COR-L47 (cell line): ENCODE data around the gene SERPINH1.

ENCODE experiments used
- DNase-seq: peaks from one replicate; lab custom pipeline; 2025; lab: John Stamatoyannopoulos, UW

The SERPINH1 gene

DNA sequence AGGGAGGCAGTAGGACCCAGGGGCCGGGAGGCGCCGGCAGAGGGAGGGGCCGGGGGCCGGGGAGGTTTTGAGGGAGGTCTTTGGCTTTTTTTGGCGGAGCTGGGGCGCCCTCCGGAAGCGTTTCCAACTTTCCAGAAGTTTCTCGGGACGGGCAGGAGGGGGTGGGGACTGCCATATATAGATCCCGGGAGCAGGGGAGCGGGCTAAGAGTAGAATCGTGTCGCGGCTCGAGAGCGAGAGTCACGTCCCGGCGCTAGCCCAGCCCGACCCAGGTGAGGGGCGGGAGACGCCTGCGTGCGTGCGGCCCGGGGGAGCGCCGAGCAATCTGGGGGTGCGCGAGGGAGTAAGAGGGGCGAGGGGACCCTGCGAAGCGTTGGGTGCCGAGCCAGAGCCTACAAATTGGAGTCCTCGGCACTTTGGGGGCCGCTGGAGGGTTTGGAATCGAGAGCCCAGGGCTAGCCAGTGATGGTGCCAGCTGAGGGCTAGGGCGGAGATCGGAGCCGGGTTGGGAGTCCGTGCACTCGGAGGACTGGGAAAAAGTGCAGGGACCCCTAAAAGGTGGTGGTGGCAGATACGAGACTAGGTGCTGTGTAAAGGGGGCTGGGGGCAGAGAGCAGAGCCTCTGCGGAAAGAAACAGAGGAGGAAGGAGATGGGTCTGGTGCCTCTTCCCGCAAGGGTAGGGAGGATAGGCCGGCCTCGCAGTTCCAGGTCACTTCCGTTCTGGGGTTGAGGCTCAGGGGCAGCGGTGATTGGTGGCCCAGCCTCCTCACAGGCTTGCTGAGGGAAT, at the start of gene SERPINH1:
Gene SERPINH1 (plus strand): TSS at position 206 of the 788 bp plus-strand sequence. CDS start 4,097 bp downstream, outside the sequence.
- DNase-seq: peak; percentile 70

DNA sequence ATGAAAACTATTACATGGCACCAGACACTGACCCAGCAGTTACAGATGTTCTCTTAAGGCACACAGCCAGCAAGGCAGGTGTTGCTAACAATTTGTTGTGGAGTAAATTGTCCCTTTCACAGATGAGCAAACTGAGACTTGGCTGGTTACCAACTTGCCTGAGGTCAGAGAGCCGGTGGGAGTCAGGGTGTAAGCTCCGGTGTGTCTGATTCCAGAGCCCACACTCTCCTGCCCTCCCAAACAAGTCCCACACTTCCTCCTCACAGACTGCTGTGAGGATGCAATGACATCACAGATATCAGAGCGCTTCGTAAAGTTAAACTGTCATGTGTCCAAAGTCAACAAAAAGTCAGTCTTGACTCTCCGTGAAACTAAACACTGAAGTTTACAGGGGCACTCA, 48.8 kb upstream of the SERPINH1 start:
- DNase-seq: no peak

DNA sequence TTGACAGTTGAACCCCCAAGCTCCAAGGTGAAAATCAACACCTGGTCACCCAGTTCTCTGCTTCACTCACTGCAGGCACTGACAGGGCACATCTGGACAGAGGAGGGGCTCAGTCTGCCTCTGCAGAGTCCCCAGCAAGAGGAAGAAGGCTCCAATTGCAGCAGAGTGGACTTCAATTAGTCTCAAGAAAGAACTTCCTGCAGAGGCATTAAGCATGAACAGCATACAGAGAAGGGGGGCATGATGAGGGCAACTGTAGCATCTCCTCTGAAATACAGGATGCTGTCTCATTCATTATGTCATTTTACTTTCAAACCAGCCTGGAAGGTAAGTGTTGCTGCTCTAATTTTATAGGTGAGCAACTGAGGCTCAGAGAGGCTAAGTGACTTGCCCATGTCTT, 47.5 kb upstream of the SERPINH1 start:
- no peak for DNase-seq

GRCh38 chr11:75516140-75516539, 45.9 kb upstream of the SERPINH1 start:
- no peak for DNase-seq

DNA sequence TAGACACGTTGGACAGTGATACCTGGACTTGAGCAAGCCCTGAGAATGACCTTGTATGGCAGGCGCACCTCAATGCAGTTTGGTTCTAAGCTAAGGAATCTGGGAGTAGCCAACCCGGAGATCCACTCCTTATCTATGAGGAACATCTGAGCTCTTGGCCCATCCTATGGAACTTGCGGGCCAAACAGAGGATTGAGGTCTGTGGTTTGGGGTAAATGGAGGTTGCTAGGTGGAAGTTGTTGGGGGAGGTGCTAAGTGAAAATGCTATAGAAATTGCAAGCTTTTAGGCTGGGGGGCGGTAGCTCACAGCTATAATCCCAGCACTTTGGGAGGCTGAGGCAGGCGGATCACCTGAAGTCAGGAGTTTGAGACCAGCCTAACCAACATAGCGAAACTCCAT, 45.2 kb upstream of the SERPINH1 start:
- no peak for DNase-seq

GRCh38 chr11:75518204-75518549, 43.9 kb upstream of the SERPINH1 start:
- no peak for DNase-seq

DNA sequence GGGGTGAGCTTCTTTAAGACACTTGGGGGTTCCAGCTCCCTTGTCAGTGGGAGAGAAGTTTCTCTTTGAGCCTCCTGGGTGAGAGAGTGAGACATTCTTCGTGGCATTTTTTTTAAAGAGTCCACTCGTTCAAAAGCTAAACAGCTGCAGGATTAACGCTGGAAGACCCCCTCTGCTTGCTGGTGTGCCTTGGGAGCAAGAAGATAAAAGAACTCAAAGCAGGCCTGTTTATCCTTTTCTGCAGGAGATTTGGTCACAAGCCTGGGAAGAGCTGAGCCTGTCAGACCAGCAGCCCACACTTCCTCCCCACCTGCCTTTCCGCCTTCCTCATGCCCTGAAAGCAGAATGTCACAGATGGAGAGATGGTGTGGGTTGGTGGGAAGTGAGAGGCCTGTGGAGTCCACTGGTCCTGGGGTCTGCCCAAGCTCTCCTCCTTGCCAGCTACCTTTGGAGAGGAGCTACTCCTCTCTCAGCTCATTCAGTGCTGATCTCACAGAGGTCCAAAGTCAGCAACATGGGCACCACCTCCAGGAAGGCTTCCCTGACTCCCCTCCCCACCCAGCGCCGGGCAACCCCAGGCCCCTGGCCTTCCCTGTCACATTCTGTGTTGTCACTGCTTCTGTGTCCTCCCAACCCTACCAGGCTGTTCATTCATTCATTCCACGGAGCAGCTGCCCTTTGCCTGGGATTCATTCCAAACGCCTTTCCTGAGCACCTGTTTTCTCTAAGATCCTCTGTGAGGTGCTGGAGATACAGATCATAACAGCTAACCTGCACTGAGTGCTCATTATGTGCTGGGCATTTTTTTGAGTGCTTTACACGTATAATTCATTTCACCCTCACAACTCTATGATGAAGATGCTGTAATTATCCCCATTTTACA, 43.0 kb upstream of the SERPINH1 start:
- DNase-seq: no peak

- DNase-seq: no peak
Measured at GRCh38 chr11:75520688-75521087, 41.4 kb upstream of the SERPINH1 start.

GRCh38 chr11:75522286-75523044, 39.6 kb upstream of the SERPINH1 start:
- no peak for DNase-seq

GRCh38 chr11:75523189-75523588, 38.9 kb upstream of the SERPINH1 start:
- DNase-seq: no peak

DNA sequence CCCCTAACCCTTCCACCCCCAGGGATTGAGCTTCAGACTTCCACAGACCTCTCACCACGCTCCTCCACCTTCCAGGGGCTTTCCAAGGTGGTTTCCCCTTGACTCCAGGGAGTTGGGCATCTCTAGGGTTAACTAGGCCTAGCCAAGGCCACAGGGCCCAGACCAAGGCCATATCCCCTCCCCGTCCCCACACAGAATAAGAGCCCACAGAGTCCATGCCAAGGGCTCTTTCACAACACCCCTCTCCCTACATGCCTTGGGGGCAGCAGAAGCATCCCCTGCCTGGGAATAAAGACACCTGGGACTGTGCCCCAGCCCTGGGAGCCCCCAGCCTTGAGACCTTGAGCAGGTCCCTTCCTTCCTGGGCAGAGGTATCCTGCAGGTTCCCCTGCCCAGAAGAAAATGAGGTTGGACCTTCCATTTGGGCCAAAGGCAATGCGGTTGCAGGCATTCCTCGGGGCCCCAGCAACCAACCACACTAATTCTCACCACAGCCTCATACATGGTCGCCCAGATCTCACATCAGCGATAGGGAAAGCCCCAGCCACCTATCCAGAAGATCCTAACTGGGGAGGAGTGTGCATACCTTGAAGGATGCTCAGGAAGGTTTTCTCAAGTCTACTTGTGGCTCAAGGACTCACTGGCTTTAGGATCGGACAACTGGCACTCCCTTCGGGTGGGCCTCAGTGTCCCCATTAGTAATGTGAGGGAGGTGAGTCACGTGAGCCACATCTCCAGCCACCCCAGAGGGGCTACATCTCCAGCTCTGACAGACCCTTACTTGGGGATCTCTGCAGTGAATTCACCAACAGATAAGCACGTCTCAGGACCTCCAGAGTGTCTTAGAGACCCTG, 38.0 kb upstream of the SERPINH1 start:
- DNase-seq: no peak

DNA sequence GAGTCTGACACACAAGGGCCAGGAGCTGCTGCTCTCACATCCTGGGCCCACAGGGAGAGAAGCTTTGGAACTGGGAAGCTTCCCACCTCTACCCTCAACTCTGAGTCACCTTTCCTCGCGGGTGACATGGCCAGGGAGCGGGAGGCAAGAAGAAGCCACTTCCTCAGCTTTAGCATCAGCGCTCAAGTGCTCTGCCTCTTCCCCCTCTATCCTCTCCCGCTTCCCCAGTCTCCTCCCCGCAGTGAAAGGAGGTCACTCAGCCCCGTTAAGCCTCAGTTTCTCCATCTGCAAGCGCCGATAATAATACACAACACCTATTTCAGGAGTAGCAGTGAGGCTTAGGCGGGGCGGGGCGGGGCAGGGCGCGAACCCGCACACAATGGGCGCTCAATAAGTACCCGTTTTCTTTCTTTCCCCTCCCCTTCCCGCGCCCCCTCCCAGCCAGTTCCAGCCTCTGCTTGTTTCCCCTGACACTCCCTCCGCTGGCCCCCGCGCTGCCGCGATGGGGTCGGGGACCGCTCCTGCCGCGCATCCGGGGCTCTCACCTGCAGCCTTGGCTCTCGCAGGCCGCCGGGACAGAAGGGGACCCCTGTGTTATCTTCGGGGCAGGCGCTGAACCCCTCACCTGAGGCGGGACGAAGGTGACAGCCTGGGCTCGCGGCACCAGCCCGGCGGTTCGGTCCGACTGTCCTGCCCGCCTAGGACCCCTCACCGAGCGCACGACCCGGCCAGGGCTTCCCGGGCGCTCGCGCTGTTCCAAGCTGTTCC, 37.2 kb upstream of the SERPINH1 start:
- no peak for DNase-seq

- peak; percentile 90 for DNase-seq
Measured at GRCh38 chr11:75525433-75526191, 36.4 kb upstream of the SERPINH1 start, which contains the start of gene GDPD5. TSS of gene GDPD5 (minus strand) at chr11:75525941. CDS start at chr11:75477735, 48,206 bp downstream.

- no peak for DNase-seq
Measured at GRCh38 chr11:75526192-75526541, 35.9 kb upstream of the SERPINH1 start.

DNA sequence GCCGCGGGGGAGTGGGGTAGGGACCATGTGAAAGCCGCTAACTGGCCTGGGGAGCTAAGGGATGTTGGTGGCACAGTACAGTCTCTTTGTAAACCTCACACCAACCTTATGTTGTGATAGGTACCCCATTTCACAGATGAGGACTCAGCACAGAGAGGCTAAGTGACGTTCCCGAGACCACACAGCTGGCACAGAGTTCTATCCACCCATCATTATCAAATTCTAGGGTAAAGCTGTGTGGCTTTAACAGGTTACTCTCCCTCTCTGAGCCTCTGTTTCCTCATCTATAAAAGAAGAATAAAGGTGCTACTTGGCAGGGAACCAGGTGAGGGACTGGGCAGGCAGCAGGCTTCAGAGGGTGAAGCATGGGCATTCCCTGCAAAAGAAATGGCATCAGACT, 34.9 kb upstream of the SERPINH1 start:
- no peak for DNase-seq

DNA sequence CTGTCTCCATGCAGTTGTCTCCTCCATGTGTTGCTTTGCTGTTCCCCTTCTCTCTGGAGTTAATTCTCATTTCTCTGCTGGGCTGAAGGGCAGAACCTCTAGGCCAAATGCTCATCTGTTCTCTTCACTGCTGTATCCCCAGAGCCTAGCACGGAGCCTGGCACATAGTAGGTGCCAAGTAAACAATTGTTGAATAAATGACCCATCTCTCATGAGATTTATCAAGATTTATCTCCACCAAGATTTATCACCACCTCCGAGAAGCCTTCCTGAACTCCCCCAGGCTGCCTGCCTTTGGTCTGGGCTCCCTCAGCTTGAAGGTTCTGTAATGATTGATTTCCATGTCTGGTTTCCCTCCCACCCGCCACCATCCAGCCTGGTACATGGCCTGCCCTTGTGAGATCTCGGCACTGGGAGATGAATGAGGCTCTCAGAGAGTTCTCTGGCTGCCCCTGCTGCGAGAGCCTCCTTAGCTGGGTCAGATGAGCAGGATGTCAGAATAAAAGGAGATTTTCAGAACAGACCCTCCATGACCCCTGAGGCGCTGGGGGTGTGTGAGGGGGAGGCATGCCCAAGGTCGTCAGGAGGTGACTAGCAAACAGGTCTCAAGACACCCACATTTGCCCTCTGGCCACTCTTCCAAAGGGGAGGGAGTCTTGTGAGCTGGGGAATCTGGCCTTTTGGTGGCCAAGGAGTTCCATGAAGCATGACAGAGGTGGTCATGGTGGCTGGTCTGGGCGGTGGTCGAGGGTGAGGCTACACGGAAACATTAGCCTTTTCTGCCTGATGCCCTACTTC, 33.9 kb upstream of the SERPINH1 start:
- no peak for DNase-seq

GRCh38 chr11:75530577-75530976, 31.5 kb upstream of the SERPINH1 start:
- DNase-seq: no peak

- no peak for DNase-seq
Measured at GRCh38 chr11:75531325-75531724, 30.7 kb upstream of the SERPINH1 start.
